NCI-H1105 treated with DMSO at 0.1 percent for 48 hours (cell line): ENCODE results near the gene C1orf210.

Experiments used
- DNase-seq: peaks from one replicate; lab custom pipeline; 2025; lab: John Stamatoyannopoulos, UW

C1orf210 gene

DNA sequence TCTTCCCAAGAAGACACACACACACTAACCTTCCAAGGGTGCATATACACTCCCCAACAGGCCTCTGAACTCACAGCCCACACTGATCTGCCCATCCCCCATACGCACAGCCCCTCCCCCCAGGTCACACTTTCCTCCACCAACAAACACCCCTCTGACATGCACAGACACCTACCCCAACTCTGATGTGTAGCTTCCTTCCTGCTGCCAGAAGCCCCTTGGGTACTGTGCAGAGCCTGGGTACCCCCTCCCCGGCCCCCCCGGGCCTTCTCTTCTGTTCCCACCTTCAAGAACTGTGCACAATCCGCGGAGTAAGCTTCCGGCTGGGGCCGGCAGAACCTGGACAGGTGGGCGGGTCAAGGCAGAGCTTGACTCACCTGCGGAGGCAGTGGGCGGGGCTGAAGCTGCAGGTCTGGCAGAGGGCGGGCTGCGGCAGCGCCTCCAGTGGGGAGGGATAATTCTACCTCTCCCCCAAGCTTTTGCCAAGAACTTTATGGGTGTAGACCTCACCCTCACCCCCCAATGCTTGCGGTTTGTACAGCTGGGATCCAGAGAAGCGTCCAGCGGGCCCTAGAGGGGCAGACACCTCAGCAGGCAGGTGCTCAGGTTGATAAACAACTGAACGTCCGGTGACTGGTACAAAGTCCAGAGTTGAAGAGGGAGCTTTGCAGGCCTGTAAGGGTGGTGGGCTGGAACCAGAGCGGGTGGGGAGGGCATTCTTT is at the start of gene C1orf210:
C1orf210 (minus strand) TSS at position 313 of the 722 bp plus-strand sequence. CDS start 2,311 bp downstream, outside the sequence.
- peak; percentile 80 for DNase-seq

DNA sequence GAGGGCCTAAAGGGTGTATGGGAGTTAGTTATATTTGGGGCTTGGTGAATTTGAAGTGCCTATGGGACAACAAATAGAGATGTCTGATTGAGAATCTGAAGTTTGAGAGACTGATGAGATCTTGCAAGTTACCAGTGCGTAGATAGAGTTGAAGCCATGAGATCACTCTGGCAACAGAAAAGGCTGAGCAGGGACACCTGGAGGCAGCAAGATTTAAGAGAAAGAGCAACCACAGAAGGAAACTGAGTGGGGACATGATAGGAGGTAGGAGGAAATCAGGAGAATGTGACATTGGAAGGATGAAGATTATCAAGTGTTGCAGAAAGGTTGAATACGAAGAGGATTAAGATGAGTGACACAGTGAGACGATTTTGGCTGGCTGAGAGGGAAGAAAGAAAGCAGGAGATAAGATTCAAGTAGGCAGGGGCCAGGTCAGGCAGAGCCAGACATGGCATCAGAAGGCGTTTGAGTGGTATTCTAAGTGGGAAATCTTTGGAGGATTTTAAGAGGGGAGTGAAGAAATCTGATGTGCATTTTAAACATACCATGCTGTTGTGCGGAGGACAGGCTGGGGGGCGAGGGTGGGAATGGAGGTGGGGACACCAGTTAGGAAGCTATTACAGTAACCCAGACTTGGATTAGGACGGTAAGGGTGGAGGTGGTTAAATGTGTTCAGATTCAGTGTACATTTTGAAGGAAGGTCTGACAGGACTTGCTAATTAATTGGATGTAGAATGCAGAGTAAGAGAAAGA is 49.2 kb upstream of the C1orf210 start:
- no peak for DNase-seq

DNA sequence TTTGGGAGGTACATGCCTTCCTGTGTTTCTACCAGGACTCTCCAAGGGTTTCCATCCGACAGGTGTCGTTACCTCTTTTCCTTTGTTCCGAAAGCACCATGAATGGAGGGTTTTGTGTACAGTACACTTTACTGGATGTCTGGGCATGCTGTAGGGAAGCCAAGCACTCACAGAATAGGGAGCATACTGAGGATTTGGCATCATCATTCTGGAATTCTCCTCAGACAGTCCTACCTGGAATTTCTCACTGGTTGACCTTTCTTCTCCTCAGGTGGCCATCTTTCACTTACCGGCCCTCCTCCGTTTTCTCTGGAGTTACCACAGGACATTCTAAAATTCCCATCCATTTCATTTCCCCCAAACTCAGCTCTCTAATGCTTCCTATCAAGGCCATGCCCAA is 46.3 kb upstream of the C1orf210 start:
- no peak for DNase-seq

DNA sequence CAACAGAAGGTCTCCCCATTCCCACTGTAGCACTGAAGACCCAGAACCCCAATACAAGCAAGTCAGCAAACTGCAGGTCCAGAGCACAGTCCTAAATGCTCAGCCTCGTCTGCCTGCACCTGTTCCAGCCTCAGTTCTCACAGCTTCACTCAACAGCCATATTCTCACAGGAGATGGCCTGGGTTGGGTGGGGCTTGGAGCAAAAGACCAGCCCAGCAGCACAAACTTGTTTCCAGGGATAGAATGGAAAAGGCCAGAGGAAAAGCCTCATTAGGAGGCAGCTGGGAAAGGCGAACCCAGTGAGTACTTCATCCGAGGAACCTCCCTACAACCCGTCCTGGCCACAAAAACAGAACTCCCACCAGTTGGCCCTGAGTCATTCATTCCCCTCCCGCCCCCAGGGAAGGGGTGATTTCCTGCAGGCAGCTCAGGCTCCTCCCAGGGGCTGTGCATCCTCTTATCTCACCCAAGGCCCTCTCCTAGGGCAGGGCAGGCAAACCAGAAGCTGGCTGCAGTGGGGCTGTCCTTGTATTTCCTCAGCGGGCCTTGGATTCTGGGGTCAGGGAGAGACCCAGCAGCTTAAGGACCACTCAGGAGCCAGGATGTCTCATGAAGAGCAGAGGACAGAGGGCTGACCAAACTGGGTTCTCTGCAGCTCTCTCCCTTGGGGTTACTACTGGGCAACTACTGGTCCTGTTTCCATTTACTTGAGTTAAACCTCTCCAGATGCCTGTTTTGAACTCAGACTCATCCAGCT is 44.8 kb upstream of the C1orf210 start:
- DNase-seq: no peak

DNA sequence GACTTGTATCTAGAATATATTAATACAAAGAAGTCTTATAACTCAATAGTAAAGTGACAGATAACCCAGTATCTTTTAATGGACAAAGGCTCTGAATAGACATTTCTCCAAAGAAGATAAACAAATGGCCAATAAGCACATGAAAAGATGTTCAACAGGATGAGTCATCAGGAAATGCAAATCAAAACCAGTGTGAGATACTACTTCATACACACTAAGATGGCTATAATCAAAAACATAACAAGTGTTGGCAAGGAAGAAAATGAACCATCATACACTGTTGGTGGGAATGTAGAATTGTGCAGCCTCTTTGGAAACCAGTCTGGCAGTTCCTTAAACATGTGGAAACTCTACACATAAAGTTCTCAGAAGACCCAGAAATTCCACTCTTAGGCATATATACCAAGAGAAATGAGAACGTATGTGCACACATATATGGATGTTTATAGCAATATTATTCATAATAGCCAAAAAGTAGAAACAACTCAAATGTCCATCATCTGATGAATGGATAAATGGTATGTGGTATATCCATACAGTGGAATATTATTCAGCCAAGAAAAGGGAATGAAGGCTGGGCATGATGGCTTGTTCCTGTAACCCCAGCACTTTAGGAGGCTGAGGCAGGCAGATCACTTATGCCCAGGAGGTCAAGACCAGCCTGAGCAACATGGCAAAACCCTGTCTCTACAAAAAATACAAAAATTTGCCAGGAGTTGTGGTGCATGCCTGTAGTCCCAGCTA is 42.3 kb upstream of the C1orf210 start:
- no peak for DNase-seq

DNA sequence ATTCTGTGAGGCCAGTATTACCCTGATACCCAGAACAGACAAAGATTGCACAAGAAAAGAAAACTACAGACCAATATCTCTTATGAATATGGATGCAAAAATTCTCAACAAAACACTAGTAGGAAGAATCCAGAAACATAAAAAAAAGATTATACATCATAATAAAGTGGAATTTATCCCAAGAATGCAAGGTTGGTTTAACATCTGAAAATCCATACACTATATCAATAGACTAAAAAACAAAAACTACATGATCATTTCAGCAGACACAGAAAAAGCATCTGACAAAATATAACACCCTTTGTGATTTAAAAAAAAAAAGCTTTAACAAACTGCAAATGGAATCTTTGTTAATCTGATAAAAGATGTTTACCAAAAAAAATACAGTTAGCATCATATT is 40.0 kb upstream of the C1orf210 start:
- no peak for DNase-seq

DNA sequence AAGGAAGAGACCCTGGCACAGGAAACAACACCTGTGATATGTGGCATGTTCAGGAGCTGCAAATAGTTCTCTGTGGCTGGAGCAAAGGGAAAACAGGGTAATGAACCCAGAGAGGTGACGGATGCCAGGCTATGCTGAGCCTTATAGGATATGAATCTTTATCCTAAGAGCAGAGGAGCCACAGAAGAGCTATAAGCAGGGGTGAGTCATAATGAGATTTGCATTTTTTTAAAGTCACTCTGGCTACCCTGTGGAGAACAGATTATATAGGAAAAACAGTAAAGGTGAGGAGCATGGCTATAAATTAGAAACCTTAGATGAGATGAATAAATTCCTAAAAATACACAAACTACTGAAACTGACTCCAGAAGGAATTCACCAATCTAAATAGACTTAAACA is 39.4 kb upstream of the C1orf210 start:
- DNase-seq: no peak

DNA sequence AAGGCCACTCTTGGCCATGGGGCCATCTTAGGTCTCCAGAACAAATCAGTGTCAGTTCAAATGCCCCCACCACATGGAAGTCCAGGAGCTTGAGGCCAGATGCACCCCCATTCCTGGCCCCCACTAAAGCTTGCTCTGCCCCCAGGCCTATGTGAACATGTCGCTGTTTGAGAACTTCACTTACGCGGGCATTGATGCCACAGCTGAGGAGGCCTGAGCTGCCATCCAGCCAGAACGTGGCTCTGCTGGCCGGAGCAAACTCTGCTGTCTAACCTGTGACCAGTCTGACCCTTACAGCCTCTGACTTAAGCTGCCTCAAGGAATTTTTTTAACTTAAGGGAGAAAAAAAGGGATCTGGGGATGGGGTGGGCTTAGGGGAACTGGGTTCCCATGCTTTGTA is 37.1 kb upstream of the C1orf210 start:
- DNase-seq: no peak

DNA sequence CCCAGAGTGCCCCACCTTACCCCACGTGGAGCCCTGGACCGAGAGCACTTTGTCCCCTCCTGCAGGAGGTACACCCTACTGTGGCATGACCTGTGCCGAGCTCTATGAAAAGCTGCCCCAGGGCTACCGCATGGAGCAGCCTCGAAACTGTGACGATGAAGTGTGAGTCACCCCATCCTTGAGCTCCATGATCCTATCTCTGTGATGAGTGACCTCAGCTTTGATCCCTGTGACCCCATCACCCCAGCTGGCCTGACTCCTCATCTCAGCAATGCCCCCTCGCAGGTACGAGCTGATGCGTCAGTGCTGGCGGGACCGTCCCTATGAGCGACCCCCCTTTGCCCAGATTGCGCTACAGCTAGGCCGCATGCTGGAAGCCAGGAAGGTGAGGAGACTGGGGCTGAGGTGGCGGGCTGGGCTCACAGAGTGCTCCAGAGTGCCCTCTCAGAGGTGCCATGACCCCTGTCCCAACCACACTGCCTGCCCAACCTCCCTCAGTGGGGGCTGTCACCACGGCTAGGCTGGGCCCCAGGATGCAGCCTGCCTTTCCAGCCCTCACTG is 36.0 kb upstream of the C1orf210 start:
- DNase-seq: no peak

DNA sequence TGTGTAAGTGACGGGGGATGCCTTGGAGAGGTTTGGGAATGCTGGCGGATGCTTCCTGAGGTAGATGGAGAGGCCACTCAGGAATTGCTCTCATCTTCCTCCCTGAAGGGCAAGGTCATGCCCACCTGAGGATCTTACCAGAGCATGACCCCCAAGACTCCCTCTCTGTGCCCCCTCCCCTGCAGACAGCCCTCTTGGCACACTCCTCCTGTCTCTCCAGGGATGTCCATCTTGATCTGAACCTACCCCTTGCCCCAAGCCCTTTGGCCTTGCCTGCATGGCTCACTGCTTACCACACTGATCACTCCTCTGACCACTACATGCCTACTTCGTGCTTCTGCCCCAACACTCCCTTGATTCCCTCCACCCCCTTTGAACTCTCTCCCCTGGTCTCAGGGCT is 34.4 kb upstream of the C1orf210 start:
- no peak for DNase-seq

DNA sequence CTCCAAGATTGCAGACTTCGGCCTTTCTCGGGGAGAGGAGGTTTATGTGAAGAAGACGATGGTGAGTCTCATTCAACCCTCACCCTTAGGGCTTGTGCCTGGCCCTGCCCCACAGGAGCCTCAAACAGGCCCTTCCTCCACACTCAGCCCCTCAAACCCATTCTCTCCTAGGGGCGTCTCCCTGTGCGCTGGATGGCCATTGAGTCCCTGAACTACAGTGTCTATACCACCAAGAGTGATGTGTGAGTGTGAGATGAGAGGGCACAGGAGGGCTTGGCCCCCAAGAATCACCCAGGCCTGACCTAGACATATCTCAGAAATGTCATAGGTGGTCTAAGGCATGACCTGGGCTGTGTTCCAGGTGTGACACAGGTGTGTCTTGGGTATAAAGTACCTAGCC is 33.9 kb upstream of the C1orf210 start:
- no peak for DNase-seq

DNA sequence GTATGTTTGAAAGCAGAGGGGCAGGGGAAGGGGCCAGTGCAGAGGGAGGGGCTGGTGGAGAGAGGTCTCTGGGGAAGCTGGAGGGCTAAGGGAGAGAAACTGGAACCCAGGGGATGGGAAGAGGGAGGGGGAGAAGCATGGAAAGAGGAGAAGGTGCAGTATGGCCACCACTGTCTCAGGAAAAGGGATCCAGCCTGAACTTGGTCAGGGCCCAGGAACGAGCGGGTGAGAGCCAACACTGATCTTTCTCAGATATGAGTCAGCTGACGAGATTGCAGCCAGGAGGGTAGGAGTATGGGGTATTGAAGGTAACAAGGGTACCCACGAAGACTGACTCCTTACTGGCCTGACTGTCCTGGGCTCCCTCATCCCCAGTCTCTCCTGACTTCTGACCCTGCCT is 33.5 kb upstream of the C1orf210 start:
- no peak for DNase-seq

DNA sequence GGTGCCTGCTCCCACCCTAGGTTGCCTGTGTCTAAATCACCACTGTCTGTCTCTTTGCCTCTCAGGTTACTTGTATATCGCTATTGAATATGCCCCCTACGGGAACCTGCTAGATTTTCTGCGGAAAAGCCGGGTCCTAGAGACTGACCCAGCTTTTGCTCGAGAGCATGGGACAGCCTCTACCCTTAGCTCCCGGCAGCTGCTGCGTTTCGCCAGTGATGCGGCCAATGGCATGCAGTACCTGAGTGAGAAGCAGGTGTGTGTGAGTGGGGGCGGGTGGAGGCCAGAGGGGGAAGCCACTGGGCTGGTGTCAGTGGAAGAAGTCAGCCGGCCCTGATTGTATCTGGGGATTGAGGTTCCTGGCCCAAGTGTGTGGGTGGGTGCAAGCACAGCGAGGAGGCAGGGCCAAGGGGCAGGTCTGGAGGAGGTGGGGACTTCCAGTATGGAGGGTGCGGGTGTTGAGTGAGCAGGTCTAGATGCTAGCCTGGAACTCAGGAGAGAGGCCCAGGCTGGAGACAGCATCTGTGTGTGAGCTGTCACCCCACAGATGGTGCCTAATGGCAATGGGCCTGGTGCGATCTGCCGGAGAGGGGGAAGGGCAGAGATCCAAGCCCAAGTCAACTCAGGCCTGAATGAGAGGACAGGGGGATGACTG is 32.6 kb upstream of the C1orf210 start:
- DNase-seq: no peak

DNA sequence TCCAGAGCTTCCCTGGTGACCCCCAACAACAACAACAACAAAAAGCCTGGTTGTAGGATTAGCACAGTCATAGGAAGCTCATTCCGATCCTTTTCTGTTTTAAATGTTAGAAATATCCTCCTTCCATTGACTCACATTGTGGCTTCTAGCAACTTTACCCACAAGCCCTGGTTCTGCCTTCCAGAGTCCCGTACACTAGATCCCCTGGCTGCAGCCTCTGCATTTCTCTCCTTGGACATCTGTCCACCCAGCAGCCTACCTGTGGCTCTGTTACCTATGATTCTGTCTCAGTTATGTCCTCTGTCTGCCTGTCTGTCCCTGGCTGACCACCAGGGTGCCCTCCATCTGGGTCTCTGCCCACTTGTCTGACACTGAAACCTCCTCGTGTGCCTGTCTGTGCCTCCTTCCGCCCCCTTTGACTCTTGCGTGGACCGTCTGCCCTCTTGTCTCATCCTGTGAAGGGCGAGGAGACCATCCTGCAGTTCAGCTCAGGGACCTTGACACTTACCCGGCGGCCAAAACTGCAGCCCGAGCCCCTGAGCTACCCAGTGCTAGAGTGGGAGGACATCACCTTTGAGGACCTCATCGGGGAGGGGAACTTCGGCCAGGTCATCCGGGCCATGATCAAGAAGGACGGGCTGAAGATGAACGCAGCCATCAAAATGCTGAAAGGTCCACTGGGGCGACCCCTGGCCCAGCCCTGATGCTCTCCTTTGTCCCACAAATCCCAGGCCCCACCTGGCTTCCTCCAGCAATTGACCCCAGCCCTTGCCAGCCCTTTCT is 31.5 kb upstream of the C1orf210 start:
- no peak for DNase-seq

DNA sequence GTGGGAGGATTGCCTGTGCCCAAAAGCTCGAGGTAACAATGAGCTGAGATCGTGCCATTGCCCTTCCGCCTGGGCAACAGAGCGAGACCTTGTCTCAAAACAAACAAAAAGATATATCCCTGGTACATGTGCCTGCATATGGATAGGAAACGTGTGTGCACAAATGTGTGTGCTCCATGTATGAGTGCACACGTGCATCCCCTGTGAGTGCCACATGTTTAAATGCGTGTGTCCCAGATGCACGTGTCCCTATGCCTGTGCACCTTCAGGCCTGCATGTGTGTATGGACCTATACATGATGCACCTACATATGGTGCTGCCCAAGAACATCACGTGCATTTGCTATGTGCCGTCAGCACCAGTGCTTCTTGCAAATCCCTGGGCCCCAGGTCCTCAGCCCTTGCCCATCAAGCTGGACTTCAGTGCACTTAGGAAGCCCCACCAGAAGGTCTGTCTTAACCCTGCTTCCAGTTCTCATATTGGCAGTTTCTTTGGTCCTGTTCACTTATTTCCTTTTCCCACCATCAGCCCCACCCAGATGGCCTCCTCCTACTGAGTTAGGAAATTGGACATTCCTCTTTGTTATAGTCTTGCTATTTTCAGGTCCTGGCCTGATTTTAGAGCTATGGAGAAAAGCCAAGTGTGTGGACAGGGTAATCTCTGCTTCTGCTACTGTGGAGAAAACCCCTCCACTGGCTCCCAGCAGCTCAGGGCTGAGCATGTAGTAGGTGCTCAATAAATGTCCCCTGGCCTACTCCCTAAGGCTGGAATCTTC is 30.8 kb upstream of the C1orf210 start:
- DNase-seq: no peak

DNA sequence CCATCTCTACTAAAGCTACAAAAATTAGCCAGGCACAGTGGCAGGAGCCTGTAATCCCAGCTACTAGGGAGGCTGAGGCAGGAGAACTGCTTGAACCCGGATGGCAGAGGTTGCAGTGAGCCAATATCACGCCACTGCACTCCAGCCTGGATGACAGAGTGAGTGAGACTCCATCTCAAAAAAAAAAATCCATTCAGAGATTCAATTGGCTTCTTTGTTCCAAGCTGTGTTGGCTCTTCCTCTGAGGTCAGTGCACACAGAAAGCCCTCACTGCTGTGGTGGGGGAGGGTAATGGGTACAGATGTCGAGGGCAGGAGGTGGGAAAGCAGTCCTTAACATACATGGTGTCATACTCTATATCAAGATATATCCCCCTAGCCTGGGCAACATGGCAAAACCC is 30.1 kb upstream of the C1orf210 start:
- no peak for DNase-seq

DNA sequence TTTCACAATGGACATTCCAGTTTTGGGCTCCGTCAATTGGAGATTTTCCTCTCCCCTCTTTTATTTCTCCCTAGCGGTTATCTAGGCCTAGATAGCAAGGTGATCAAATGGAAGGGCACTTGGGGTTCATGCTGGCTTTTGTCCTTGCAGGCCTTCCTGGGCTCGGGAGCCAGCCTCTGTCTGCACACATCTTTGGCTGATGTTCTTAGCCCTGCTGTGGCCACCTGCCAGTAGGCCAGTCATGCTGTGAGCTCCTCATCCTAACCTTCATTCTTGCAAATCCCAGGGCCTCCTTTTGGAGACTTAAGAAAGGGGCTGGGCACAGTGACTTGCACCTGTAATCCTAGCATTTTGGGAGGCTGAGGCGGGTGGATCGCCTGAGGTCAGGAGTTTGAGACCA is 28.9 kb upstream of the C1orf210 start:
- no peak for DNase-seq

DNA sequence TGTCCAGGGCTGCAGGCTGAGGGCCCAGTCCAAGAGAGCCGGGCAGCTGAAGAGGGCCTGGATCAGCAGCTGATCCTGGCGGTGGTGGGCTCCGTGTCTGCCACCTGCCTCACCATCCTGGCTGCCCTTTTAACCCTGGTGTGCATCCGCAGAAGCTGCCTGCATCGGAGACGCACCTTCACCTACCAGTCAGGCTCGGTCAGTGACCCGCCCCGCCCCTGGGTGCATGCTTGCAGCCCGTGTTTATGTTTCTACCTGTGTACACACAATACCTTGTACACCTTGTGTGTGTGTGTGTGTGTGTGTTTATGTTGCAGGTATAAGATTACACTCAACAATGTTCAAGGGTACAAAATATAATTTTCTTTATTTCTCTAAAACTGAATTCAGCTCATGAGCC is 28.4 kb upstream of the C1orf210 start:
- no peak for DNase-seq

DNA sequence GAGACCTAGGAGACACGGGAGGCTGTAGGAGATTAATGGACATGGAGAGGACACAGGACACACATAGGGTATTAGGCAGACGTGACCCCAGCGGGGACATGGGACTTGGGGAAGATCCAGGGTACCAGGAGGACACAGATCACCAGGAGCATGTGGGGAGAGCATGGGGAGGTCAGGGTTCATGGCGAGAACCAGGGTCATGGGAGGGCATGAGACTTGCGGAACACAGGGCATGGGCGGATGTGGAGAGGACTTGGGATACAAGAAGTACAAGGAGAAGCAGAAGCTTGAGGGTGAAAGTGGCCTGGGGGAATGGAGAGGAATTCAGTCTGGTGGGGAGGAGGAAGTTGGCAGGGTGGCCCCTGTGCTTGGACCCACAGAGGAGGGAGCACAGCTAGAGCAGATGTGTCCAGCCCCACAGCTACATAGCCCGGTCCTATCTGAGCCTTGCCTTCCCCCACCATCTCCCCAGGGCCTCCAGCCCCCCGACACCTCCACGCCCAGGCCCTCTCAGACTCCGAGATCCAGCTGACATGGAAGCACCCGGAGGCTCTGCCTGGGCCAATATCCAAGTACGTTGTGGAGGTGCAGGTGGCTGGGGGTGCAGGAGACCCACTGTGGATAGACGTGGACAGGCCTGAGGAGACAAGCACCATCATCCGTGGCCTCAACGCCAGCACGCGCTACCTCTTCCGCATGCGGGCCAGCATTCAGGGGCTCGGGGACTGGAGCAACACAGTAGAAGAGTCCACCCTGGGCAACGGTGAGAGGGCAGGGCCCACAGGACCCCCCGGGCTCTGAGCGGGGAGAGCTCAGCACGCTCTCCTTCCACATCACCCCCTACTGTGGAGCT is 27.5 kb upstream of the C1orf210 start:
- no peak for DNase-seq
